ENCODE results near the gene GRIK5.
A peak's percentile ranks its signal among the peaks of the same experiment; 100 is the strongest.
"Not testable (repeated sequence)": the region's sequence is repeated elsewhere in the genome, so short reads cannot be mapped to it uniquely, and the experiment has no call there.

GRIK5 gene

DNA sequence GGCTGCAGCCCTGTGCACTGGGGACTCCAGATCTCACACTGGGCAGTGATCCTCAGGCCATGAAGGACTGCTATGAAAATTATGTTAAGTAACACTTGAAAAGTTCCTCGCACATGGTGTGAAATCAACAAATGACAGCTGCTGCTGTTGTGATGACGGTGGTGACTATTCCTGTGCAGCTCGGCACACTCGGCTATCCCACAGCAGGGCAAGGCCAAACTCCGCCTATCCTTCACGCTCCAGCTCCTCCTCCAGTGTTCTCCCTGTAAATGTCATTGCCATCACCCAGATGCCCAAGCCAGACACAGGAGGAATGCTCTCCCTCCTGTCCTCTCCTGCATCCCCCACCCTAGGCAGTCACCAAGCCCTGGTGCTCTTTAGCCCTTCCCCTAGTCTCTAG lies 31.3 kb downstream of the GRIK5 start:
- no peak overlapping the region for H3K4me3 ChIP-seq (ENCODE audit: low read depth, low read length)
- DNase-seq (ENCODE audit: low read depth) = no peak
- TF ChIP-seq, protein P1, sequence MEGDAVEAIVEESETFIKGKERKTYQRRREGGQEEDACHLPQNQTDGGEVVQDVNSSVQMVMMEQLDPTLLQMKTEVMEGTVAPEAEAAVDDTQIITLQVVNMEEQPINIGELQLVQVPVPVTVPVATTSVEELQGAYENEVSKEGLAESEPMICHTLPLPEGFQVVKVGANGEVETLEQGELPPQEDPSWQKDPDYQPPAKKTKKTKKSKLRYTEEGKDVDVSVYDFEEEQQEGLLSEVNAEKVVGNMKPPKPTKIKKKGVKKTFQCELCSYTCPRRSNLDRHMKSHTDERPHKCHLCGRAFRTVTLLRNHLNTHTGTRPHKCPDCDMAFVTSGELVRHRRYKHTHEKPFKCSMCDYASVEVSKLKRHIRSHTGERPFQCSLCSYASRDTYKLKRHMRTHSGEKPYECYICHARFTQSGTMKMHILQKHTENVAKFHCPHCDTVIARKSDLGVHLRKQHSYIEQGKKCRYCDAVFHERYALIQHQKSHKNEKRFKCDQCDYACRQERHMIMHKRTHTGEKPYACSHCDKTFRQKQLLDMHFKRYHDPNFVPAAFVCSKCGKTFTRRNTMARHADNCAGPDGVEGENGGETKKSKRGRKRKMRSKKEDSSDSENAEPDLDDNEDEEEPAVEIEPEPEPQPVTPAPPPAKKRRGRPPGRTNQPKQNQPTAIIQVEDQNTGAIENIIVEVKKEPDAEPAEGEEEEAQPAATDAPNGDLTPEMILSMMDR (conservative IDR thresholded peaks at IDR 0.05; ENCODE audit: low read depth, low read length) = no peak

GRCh38 chr19:42037649-42038048 lies 32.4 kb downstream of the GRIK5 start:
- DNase-seq (ENCODE audit: low read depth) = no peak
- H3K4me3 ChIP-seq (ENCODE audit: low read depth, low read length) = no peak overlapping the region
- TF ChIP-seq, protein P1 (conservative IDR thresholded peaks at IDR 0.05; ENCODE audit: low read depth, low read length) = no peak

DNA sequence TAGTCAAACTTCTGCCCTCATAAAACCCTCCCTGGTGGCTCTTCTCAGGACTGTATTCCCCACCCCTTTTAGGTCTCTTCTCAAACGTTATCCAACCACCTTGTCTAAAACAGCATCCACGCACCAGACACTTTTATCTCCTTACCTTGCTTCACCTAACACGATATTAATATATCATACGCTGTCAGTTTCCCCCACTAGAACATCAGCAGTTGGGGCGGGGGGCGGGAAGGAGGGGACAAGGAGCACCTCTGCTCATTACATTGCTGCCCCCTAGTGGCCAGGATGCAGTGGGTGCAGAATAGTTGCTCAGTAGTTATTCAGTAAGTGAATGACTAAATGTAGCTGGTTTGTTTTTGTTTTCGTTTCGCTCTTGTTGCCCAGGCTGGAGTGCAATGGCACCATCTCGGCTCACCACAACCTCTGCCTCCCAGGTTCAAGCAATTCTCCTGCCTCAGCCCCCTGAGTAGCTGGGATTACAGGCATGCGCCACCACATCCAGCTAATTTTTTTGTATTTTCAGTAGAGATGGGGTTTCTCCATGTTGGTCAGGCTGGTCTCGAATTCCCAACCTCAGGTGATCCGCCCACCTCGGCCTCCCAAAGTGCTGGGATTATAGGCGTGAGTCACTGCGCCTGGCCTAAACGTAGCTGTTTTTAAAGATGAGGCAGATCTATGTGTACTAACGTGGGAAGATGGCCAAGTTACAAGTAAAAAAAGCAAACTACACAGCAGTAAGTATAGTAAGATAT lies 35.2 kb downstream of the GRIK5 start:
- TF ChIP-seq, protein P1 (conservative IDR thresholded peaks at IDR 0.05; ENCODE audit: low read depth, low read length) = peak; percentile 88
- H3K4me3 ChIP-seq (ENCODE audit: low read depth, low read length) = not testable (repeated sequence)
- peak; percentile 78 for DNase-seq (ENCODE audit: low read depth)

- H3K4me3 ChIP-seq (ENCODE audit: low read depth, low read length) = no peak overlapping the region
- DNase-seq (ENCODE audit: low read depth) = no peak
- TF ChIP-seq, protein P1 (conservative IDR thresholded peaks at IDR 0.05; ENCODE audit: low read depth, low read length) = no peak
These were observed 36.6 kb downstream of the GRIK5 start for GRCh38 chr19:42033413-42033812.

GRCh38 chr19:42032431-42032830 lies 37.6 kb downstream of the GRIK5 start:
- DNase-seq (ENCODE audit: low read depth) = no peak
- no peak overlapping the region for H3K4me3 ChIP-seq (ENCODE audit: low read depth, low read length)

DNA sequence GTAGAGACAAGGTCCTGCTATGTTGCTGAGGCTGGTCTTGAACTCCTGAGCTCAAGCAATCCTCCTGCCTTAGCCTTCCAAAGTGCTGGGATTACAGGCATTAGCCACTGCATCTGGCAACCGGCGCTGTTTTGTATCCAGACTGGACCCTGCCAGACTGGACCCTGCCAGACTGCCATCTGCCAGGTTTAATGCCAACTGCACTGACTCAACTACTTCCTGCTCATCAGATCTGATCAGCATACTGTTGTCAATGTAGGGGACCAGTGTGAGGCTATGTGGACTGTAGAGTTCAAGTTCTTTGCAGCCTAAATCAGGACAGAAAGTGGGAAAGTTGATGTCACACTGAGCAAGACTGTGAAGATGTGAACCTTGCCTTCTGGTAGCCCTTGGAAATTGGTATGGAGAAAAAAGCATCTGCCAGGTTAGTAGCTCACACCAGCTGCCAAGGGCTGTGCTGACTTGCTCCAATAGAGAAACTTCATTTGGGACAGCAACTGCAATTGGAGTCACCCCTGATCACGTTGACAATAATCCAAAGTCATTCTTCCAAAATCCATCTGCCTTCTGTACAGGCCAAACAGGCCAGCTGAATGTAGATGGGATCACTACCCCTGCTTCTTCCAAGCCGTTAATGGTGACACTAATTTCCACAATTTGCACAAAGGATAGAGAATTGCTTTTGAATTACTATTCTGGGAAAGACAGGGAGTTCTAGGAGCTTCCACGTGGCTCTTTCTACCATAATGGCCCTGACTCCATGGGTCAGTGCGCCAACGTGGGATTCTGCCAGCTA lies 39.2 kb downstream of the GRIK5 start:
- DNase-seq (ENCODE audit: low read depth) = no peak
- TF ChIP-seq, protein P1 (conservative IDR thresholded peaks at IDR 0.05; ENCODE audit: low read depth, low read length) = no peak

More at GRCh38 chr19:42032431-42032830, 37.6 kb downstream of the GRIK5 start:
- TF ChIP-seq, protein P1 (conservative IDR thresholded peaks at IDR 0.05; ENCODE audit: low read depth, low read length) = no peak

More for the DNA sequence above, 39.2 kb downstream of the GRIK5 start:
- H3K4me3 ChIP-seq (ENCODE audit: low read depth, low read length) = no peak overlapping the region

All from choroid plexus epithelial cell (primary cell).